T-helper 2 cell treated with Interferon-gamma antibody and Interleukin-4, amounts not matched to agents 5 μg/mL and 100 μg/mL, for 36 hours (primary cell): Measurements from ENCODE around the gene GTF2A1.

Experiments
- DNase-seq: peaks from one replicate; pipeline ENCODE4 v3.0.0; 2021; ENCODE audit warnings: low spot score
- H3K27ac Mint-ChIP-seq: one replicate; pipeline ENCODE4 v1.8.0; 2021; ENCODE audit warnings: mild to moderate bottlenecking, mixed read lengths
- H3K27me3 Mint-ChIP-seq: one replicate; pipeline ENCODE4 v1.8.0; 2021; ENCODE audit warnings: low read depth, mixed read lengths
- H3K36me3 Mint-ChIP-seq: one replicate; pipeline ENCODE4 v1.8.0; 2021; ENCODE audit warnings: low read depth, mixed read lengths
- H3K4me1 Mint-ChIP-seq: one replicate; pipeline ENCODE4 v1.8.0; 2021; ENCODE audit warnings: low read depth, mixed read lengths
- H3K4me3 Mint-ChIP-seq: one replicate; pipeline ENCODE4 v1.8.0; 2022; ENCODE audit warnings: mild to moderate bottlenecking, moderate library complexity, mixed read lengths
- H3K9me3 Mint-ChIP-seq: one replicate; pipeline ENCODE4 v1.8.0; 2021; ENCODE audit warnings: mixed read lengths

GTF2A1 gene

GRCh38 chr14:81129242-81129641 lies 91.5 kb downstream of the GTF2A1 start:
- H3K4me3 Mint-ChIP-seq: no peak overlapping the region
- no peaks in the 10 kb centered on the region for H3K4me1 Mint-ChIP-seq
- DNase-seq: no peak
- H3K27me3 Mint-ChIP-seq: peaks cover 1% of the 10 kb centered on the region
- no peak overlapping the region for H3K27ac Mint-ChIP-seq
- no peaks in the 10 kb centered on the region for H3K36me3 Mint-ChIP-seq
- H3K9me3 Mint-ChIP-seq: no peaks in the 10 kb centered on the region

DNA sequence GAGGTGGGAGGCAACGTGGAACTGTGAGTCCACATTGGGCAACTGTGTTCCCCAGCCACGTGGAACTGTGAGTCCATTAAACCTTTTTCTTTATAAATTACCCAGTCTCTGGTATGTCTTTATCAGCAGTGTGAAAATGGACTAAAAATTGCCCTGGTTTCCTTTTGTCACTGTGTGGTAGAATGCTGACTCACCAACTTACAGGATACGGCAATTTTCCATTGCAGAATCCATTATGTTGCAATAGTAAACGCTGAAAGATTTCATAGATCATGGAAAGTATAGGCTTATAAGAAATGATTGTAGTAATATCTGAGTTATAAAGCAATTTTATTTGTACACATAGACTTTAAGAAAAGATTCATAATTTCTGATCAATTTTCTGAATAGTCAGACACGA lies 93.0 kb downstream of the GTF2A1 start:
- no peak overlapping the region for H3K27ac Mint-ChIP-seq

GRCh38 chr14:81125536-81125935 lies 95.2 kb downstream of the GTF2A1 start:
- peaks cover 2% of the 10 kb centered on the region for H3K36me3 Mint-ChIP-seq
- H3K4me3 Mint-ChIP-seq: no peak overlapping the region
- no peak overlapping the region for H3K27ac Mint-ChIP-seq
- no peak for DNase-seq
- H3K9me3 Mint-ChIP-seq: no peaks in the 10 kb centered on the region
- H3K4me1 Mint-ChIP-seq: peaks cover 7% of the 10 kb centered on the region
- H3K27me3 Mint-ChIP-seq: peaks cover 1% of the 10 kb centered on the region

More for the DNA sequence above, 93.0 kb downstream of the GTF2A1 start:
- no peak overlapping the region for H3K4me3 Mint-ChIP-seq
- H3K9me3 Mint-ChIP-seq: no peaks in the 10 kb centered on the region
- peaks cover 1% of the 10 kb centered on the region for H3K27me3 Mint-ChIP-seq
- H3K36me3 Mint-ChIP-seq: no peaks in the 10 kb centered on the region
- DNase-seq: no peak
- H3K4me1 Mint-ChIP-seq: no peaks in the 10 kb centered on the region
